T-helper 17 cell (primary cell): ENCODE measurements around the gene PDE3A. TPM values are rescaled to one million over a fixed set of nuclear protein-coding genes. Genes with fewer than 3 reads are reported as not detected.

ENCODE experiments used
- ATAC-seq: fragments of 150-1000 bp; cut with Tn5 transposase; 2 replicates; pipeline ENCODE4 v1.10.0; 2021; ENCODE audit warnings: mild to moderate bottlenecking, moderate library complexity
- DNase-seq, 3 donors: peaks; one replicate each; pipeline versions ENCODE4 v3.0.0 to v3.0.0-alpha.2; 2020 to 2021
- H3K9me3 ChIP-seq: one replicate; pipeline ENCODE4 v1.7.0; 2013; ENCODE audit warnings: low read length, mild to moderate bottlenecking; ENCODE audit not compliant: control insufficient read depth, poor library complexity, severe bottlenecking
- H3K27ac Mint-ChIP-seq: one replicate; pipeline ENCODE4 v1.8.0; 2022; ENCODE audit warnings: mild to moderate bottlenecking, moderate library complexity, mixed read lengths
- H3K27me3 Mint-ChIP-seq: one replicate; pipeline ENCODE4 v1.8.0; 2022; ENCODE audit warnings: mixed read lengths
- H3K36me3 Mint-ChIP-seq: one replicate; pipeline ENCODE4 v1.8.0; 2022; ENCODE audit warnings: low read depth, mixed read lengths
- H3K4me1 Mint-ChIP-seq: one replicate; pipeline ENCODE4 v1.8.0; 2022; ENCODE audit warnings: mild to moderate bottlenecking, mixed read lengths
- H3K4me3 Mint-ChIP-seq: one replicate; pipeline ENCODE4 v1.8.0; 2022; ENCODE audit warnings: mild to moderate bottlenecking, moderate library complexity, mixed read lengths
- total RNA-seq, 4 donors: library from RNA in 2 of 4; stranded (reverse) in 2 of 4; gene quantifications; one replicate each; pipeline ENCODE4 v1.2.3 and lab custom pipeline; 2022 to 2026

Gene PDE3A
- total RNA-seq, 2 donors from 2014 or later, result 0.07 to 2.8 TPM

- Mint-ChIP-seq H3K27ac (no peak overlapping the region), H3K4me3 (no peak overlapping the region)
- no peaks in the 10 kb centered on the region for H3K9me3 ChIP-seq
Observed at GRCh38 chr12:20477672-20478071, 109.3 kb downstream of the PDE3A start.

GRCh38 chr12:20482491-20483054, 114.2 kb downstream of the PDE3A start:
- Mint-ChIP-seq H3K4me3 (no peak overlapping the region), H3K27me3 (no peaks in the 10 kb centered on the region), H3K27ac (no peak overlapping the region), H3K4me1 (no peaks in the 10 kb centered on the region), H3K36me3 (no peaks in the 10 kb centered on the region)
- no peak for DNase-seq
- no peak for ATAC-seq
- H3K9me3 ChIP-seq, result no peaks in the 10 kb centered on the region

More at GRCh38 chr12:20477672-20478071, 109.3 kb downstream of the PDE3A start:
- ATAC-seq, result no peak
- H3K36me3 Mint-ChIP-seq, result no peaks in the 10 kb centered on the region
- H3K4me1 Mint-ChIP-seq, result no peaks in the 10 kb centered on the region
- peaks cover 6% of the 10 kb centered on the region for H3K27me3 Mint-ChIP-seq
- no peak for DNase-seq

- H3K9me3 ChIP-seq, result no peaks in the 10 kb centered on the region
- H3K36me3 Mint-ChIP-seq, result no peaks in the 10 kb centered on the region
- no peaks in the 10 kb centered on the region for H3K4me1 Mint-ChIP-seq
- no peak overlapping the region for H3K4me3 Mint-ChIP-seq
- H3K27me3 Mint-ChIP-seq, result no peaks in the 10 kb centered on the region
- DNase-seq (no peak), ATAC-seq (no peak)
- no peak overlapping the region for H3K27ac Mint-ChIP-seq
Observed at GRCh38 chr12:20483776-20484175, 115.4 kb downstream of the PDE3A start.

GRCh38 chr12:20486233-20486632, 117.9 kb downstream of the PDE3A start:
- ATAC-seq (no peak), DNase-seq (no peak)
- H3K9me3 ChIP-seq, result no peaks in the 10 kb centered on the region
- no peak overlapping the region for H3K4me3 Mint-ChIP-seq
- H3K27me3 Mint-ChIP-seq, result no peaks in the 10 kb centered on the region
- no peak overlapping the region for H3K27ac Mint-ChIP-seq
- no peaks in the 10 kb centered on the region for H3K4me1 Mint-ChIP-seq
- no peaks in the 10 kb centered on the region for H3K36me3 Mint-ChIP-seq

DNA sequence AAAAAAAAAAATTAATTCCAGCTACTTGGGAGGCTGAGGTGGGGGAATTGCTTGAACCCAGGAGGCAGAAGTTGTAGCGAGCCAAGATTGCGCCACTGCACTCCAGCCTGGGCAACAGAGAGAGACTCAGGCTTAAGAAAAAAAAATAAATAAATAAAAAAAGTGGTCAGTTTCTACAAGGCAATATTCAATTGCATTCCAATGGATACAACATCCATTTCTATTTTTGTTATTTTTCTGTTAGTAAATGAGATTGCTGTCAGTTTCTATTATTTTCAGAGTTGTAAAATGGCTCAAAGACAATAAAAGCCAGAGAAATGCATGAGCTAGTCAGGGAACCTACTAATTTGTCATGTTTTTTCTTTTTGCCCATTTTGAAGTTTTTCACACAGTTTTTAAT, 119.2 kb downstream of the PDE3A start:
- no peak overlapping the region for H3K27ac Mint-ChIP-seq
- no peaks in the 10 kb centered on the region for H3K36me3 Mint-ChIP-seq
- H3K27me3 Mint-ChIP-seq, result no peaks in the 10 kb centered on the region
- no peaks in the 10 kb centered on the region for H3K9me3 ChIP-seq
- DNase-seq, result no peak
- no peak overlapping the region for H3K4me3 Mint-ChIP-seq
- ATAC-seq, result no peak
- no peaks in the 10 kb centered on the region for H3K4me1 Mint-ChIP-seq

DNA sequence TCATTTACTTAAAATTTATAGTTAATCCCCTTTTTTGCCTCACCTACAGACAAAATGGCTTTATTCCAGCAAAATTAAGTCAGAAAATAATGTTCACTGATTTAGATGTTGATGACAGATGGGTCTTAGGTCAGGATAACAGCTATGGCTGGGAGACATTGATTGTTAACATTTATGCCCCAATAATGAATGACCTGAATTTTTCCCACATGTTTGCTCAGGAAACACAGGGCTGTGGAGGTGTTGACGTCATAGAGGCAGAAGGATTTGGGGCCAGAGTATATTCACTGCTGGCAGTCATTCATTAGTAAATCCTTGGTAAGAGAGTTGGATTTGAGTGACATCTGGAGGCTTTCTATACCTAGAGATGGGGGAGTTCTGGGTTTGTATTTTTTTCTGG, 121.3 kb downstream of the PDE3A start:
- no peak overlapping the region for H3K4me3 Mint-ChIP-seq
- no peaks in the 10 kb centered on the region for H3K4me1 Mint-ChIP-seq
- peaks cover 4% of the 10 kb centered on the region for H3K27me3 Mint-ChIP-seq
- no peak overlapping the region for H3K27ac Mint-ChIP-seq
- DNase-seq (no peak), ATAC-seq (no peak)
- H3K9me3 ChIP-seq, result no peaks in the 10 kb centered on the region
- no peaks in the 10 kb centered on the region for H3K36me3 Mint-ChIP-seq

GRCh38 chr12:20490213-20490612, 121.9 kb downstream of the PDE3A start:
- ATAC-seq (no peak), DNase-seq (no peak)
- Mint-ChIP-seq H3K4me3 (no peak overlapping the region), H3K4me1 (no peaks in the 10 kb centered on the region), H3K27ac (no peak overlapping the region), H3K27me3 (peaks cover 4% of the 10 kb centered on the region), H3K36me3 (no peaks in the 10 kb centered on the region)
- H3K9me3 ChIP-seq, result no peaks in the 10 kb centered on the region

DNA sequence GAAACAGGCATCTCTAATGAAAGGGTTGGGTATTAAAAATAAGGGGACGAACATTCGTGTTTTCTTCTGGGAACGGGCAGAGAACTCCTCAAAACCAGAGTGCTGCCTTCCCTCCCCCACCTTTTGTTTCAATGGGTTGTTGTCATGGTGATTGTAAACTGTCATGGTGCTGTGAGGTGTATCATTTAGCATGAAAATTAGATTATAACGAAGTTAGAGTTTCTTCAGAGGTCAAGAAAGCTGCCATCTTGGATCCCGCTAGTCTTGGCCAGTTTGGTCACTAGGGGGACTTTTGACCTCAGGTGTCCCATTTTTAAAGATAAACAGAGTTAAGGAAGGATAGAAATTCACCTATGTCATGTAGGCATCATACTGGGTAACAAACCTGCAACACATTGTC, 123.0 kb downstream of the PDE3A start:
- H3K4me1 Mint-ChIP-seq, result no peaks in the 10 kb centered on the region
- H3K9me3 ChIP-seq, result no peaks in the 10 kb centered on the region
- H3K27ac Mint-ChIP-seq, result no peak overlapping the region
- H3K27me3 Mint-ChIP-seq, result peaks cover 4% of the 10 kb centered on the region
- DNase-seq, result no peak
- H3K36me3 Mint-ChIP-seq, result no peaks in the 10 kb centered on the region
- no peak overlapping the region for H3K4me3 Mint-ChIP-seq
- ATAC-seq, result no peak

GRCh38 chr12:20492251-20492760, 124.0 kb downstream of the PDE3A start:
- Mint-ChIP-seq H3K27ac (no peak overlapping the region), H3K27me3 (peaks cover 4% of the 10 kb centered on the region), H3K4me3 (no peak overlapping the region), H3K36me3 (no peaks in the 10 kb centered on the region), H3K4me1 (no peaks in the 10 kb centered on the region)
- DNase-seq (no peak), ATAC-seq (peak; percentile 27)
- H3K9me3 ChIP-seq, result no peaks in the 10 kb centered on the region

- Mint-ChIP-seq H3K4me1 (no peaks in the 10 kb centered on the region), H3K27ac (no peak overlapping the region), H3K4me3 (no peak overlapping the region), H3K27me3 (peaks cover 4% of the 10 kb centered on the region), H3K36me3 (no peaks in the 10 kb centered on the region)
- DNase-seq (no peak), ATAC-seq (no peak)
- no peaks in the 10 kb centered on the region for H3K9me3 ChIP-seq
Observed at GRCh38 chr12:20493934-20494333, 125.6 kb downstream of the PDE3A start.

- H3K36me3 Mint-ChIP-seq, result no peaks in the 10 kb centered on the region
- ATAC-seq (no peak), DNase-seq (no peak)
- H3K4me3 Mint-ChIP-seq, result no peak overlapping the region
- H3K27me3 Mint-ChIP-seq, result peaks cover 4% of the 10 kb centered on the region
- no peaks in the 10 kb centered on the region for H3K4me1 Mint-ChIP-seq
- no peak overlapping the region for H3K27ac Mint-ChIP-seq
- no peaks in the 10 kb centered on the region for H3K9me3 ChIP-seq
Observed at GRCh38 chr12:20494851-20495250, 126.5 kb downstream of the PDE3A start.

DNA sequence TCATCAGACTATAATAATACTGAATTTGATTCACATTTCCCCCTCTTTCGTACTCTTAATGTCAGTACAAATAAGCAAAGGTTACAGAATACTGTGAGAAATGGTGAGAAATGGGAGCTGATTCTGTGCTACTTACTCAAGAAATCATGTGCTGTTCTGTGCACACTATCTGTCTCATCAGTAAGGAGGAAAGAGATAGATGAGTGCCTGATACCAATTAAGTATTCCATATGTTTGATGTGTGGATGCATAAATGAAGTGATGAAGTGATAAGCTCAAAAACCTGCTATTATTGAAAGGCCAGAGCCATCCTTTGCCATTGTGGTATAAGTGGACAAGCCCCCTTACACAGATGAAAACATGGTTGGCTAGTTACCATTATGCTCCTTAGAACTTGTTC, 127.7 kb downstream of the PDE3A start:
- ATAC-seq, result no peak
- Mint-ChIP-seq H3K4me3 (no peak overlapping the region), H3K27me3 (peaks cover 4% of the 10 kb centered on the region)

DNA sequence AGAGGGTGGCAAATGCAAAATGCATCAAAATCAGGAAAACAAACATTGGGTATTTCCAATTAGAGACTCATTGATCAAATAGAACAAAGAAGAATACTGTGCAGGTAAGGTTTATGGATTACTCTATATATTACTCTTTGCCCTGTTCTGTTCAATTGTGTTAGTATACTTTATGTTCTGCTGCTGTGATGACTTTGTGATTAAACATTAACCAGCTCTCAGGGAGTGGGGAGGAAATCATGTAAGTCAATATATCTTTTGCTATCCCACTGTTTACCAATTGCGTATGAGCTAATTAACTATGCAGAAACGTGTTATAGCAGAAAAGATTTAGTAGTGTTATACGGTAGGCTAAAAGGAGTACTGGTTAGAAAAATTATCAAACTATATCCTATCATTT, 129.4 kb downstream of the PDE3A start:
- no peaks in the 10 kb centered on the region for H3K9me3 ChIP-seq
- ATAC-seq (no peak), DNase-seq (no peak)
- Mint-ChIP-seq H3K4me3 (no peak overlapping the region), H3K27ac (no peak overlapping the region), H3K27me3 (peaks cover 4% of the 10 kb centered on the region), H3K36me3 (no peaks in the 10 kb centered on the region), H3K4me1 (no peaks in the 10 kb centered on the region)

More for the DNA sequence above, 127.7 kb downstream of the PDE3A start:
- Mint-ChIP-seq H3K36me3 (no peaks in the 10 kb centered on the region), H3K4me1 (no peaks in the 10 kb centered on the region), H3K27ac (no peak overlapping the region)
- no peak for DNase-seq
- no peaks in the 10 kb centered on the region for H3K9me3 ChIP-seq

DNA sequence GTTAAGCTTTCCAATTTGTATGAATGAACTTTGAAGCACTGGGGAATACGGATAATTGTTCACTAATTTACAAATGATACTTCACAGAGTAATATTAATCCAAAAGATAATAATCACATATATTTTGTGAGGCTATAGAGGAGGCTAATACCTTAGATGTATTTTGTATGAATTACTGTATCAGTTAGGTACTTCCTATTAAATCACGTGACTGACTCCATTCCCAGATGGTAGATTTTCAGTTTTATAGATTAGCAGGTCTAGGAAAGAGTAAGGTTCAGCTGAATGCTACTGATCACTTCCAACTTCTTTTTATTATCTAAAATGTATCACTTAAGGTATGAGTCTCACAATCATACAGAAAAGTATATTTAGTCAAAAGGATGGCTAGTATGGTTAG, 133.6 kb downstream of the PDE3A start:
- Mint-ChIP-seq H3K36me3 (no peaks in the 10 kb centered on the region), H3K4me3 (no peak overlapping the region), H3K27me3 (no peaks in the 10 kb centered on the region), H3K27ac (no peak overlapping the region), H3K4me1 (no peaks in the 10 kb centered on the region)
- ATAC-seq (no peak), DNase-seq (no peak)
- no peaks in the 10 kb centered on the region for H3K9me3 ChIP-seq
